ENCODE results near the gene GHITM. TPM values are rescaled to one million over a fixed set of nuclear protein-coding genes. Genes with fewer than 3 reads are reported as not detected.
"Not testable (repeated sequence)": the region's sequence is repeated elsewhere in the genome, so short reads cannot be mapped to it uniquely, and the experiment has no call there.

Gene GHITM
- total RNA-seq, 1 experiment from 2014 or later, result 272 TPM

- BruUV-seq (replicated peaks), result no TSS peak
- intact Hi-C loops (cut with micrococcal nuclease), result no loop called here
- TF ChIP-seq, protein P1, sequence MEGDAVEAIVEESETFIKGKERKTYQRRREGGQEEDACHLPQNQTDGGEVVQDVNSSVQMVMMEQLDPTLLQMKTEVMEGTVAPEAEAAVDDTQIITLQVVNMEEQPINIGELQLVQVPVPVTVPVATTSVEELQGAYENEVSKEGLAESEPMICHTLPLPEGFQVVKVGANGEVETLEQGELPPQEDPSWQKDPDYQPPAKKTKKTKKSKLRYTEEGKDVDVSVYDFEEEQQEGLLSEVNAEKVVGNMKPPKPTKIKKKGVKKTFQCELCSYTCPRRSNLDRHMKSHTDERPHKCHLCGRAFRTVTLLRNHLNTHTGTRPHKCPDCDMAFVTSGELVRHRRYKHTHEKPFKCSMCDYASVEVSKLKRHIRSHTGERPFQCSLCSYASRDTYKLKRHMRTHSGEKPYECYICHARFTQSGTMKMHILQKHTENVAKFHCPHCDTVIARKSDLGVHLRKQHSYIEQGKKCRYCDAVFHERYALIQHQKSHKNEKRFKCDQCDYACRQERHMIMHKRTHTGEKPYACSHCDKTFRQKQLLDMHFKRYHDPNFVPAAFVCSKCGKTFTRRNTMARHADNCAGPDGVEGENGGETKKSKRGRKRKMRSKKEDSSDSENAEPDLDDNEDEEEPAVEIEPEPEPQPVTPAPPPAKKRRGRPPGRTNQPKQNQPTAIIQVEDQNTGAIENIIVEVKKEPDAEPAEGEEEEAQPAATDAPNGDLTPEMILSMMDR (IDR thresholded peaks at IDR 0.05; ENCODE audit: unreplicated experiment), result no peak
- H3K36me3 Mint-ChIP-seq (ENCODE audit: insufficient read depth, unreplicated experiment), result no peaks in the 10 kb centered on the region
- H3K9me3 Mint-ChIP-seq (ENCODE audit: unreplicated experiment), result no peaks in the 10 kb centered on the region
- no peak overlapping the region for H3K4me3 Mint-ChIP-seq (ENCODE audit: unreplicated experiment)
- no peak for DNase-seq (ENCODE audit: unreplicated experiment)
- H3K4me1 Mint-ChIP-seq (ENCODE audit: insufficient read depth, unreplicated experiment), result peaks cover 6% of the 10 kb centered on the region
- H3K27ac Mint-ChIP-seq (ENCODE audit: low read depth, unreplicated experiment), result no peak overlapping the region
- CTCF ChIA-PET, result interaction anchor here (0.6 to 12.4 kb wide), 2 partner anchors 27 to 38 kb away, joined by 4 to 139 read pairs; no protein-coding TSS in a partner anchor
- no peaks in the 10 kb centered on the region for H3K27me3 Mint-ChIP-seq (ENCODE audit: insufficient read depth, unreplicated experiment)
- POLR2A ChIA-PET, result no interaction called here
These were observed 27.4 kb downstream of the GHITM start for GRCh38 chr10:84166620-84167288.

GRCh38 chr10:84167289-84167653 is 28.0 kb downstream of the GHITM start:
- intact Hi-C loops (cut with micrococcal nuclease); H3K4me1 Mint-ChIP-seq (ENCODE audit: insufficient read depth, unreplicated experiment); H3K9me3 Mint-ChIP-seq (ENCODE audit: unreplicated experiment); H3K4me3 Mint-ChIP-seq (ENCODE audit: unreplicated experiment); BruUV-seq (replicated peaks); POLR2A ChIA-PET; H3K27me3 Mint-ChIP-seq (ENCODE audit: insufficient read depth, unreplicated experiment); DNase-seq (ENCODE audit: unreplicated experiment); H3K36me3 Mint-ChIP-seq (ENCODE audit: insufficient read depth, unreplicated experiment); H3K27ac Mint-ChIP-seq (ENCODE audit: low read depth, unreplicated experiment): not testable (repeated sequence)
- CTCF ChIA-PET, result interaction anchor here (0.6 to 12.4 kb wide), 2 partner anchors 27 to 37 kb away, joined by 4 to 139 read pairs; no protein-coding TSS in a partner anchor

- DNase-seq (ENCODE audit: unreplicated experiment); BruUV-seq (replicated peaks); H3K36me3 Mint-ChIP-seq (ENCODE audit: insufficient read depth, unreplicated experiment); H3K27ac Mint-ChIP-seq (ENCODE audit: low read depth, unreplicated experiment); H3K4me3 Mint-ChIP-seq (ENCODE audit: unreplicated experiment); H3K4me1 Mint-ChIP-seq (ENCODE audit: insufficient read depth, unreplicated experiment); intact Hi-C loops (cut with micrococcal nuclease); H3K27me3 Mint-ChIP-seq (ENCODE audit: insufficient read depth, unreplicated experiment); POLR2A ChIA-PET; H3K9me3 Mint-ChIP-seq (ENCODE audit: unreplicated experiment): not testable (repeated sequence)
- CTCF ChIA-PET, result interaction anchor here (0.9 to 12.4 kb wide), 3 partner anchors 13 to 36 kb away, joined by 3 to 139 read pairs (median 3); no protein-coding TSS in a partner anchor
These were observed 29.1 kb downstream of the GHITM start for GRCh38 chr10:84168382-84168781.

GRCh38 chr10:84171237-84171636 is 31.9 kb downstream of the GHITM start:
- CTCF ChIA-PET; intact Hi-C loops (cut with micrococcal nuclease): not testable (repeated sequence)

GRCh38 chr10:84171700-84172466 is 32.6 kb downstream of the GHITM start:
- H3K27me3 Mint-ChIP-seq (ENCODE audit: insufficient read depth, unreplicated experiment); H3K4me3 Mint-ChIP-seq (ENCODE audit: unreplicated experiment); H3K4me1 Mint-ChIP-seq (ENCODE audit: insufficient read depth, unreplicated experiment); H3K27ac Mint-ChIP-seq (ENCODE audit: low read depth, unreplicated experiment); POLR2A ChIA-PET; intact Hi-C loops (cut with micrococcal nuclease); H3K9me3 Mint-ChIP-seq (ENCODE audit: unreplicated experiment); H3K36me3 Mint-ChIP-seq (ENCODE audit: insufficient read depth, unreplicated experiment); CTCF ChIA-PET; BruUV-seq (replicated peaks); DNase-seq (ENCODE audit: unreplicated experiment): not testable (repeated sequence)

More at GRCh38 chr10:84171237-84171636, 31.9 kb downstream of the GHITM start:
- POLR2A ChIA-PET; H3K4me1 Mint-ChIP-seq (ENCODE audit: insufficient read depth, unreplicated experiment); BruUV-seq (replicated peaks); H3K36me3 Mint-ChIP-seq (ENCODE audit: insufficient read depth, unreplicated experiment); H3K27me3 Mint-ChIP-seq (ENCODE audit: insufficient read depth, unreplicated experiment); H3K9me3 Mint-ChIP-seq (ENCODE audit: unreplicated experiment); H3K27ac Mint-ChIP-seq (ENCODE audit: low read depth, unreplicated experiment); DNase-seq (ENCODE audit: unreplicated experiment); H3K4me3 Mint-ChIP-seq (ENCODE audit: unreplicated experiment): not testable (repeated sequence)
